Neural crest cell (in vitro differentiated cells): ENCODE data around the gene MACIR. TPM values are rescaled to one million over a fixed set of nuclear protein-coding genes. Genes with fewer than 3 reads are reported as not detected.

ENCODE experiments used
- DNase-seq: peaks from one replicate; pipeline ENCODE4 v3.0.0; 2021; ENCODE audit warnings: low read depth, mixed read lengths, low spot score
- H3K27ac Mint-ChIP-seq: one replicate; pipeline ENCODE4 v1.8.0; 2021; ENCODE audit warnings: mild to moderate bottlenecking, mixed read lengths; ENCODE audit not compliant: unreplicated experiment
- H3K27me3 Mint-ChIP-seq: 2 replicates; pipeline ENCODE4 v1.8.0; 2021; ENCODE audit warnings: low read depth, mild to moderate bottlenecking, mixed read lengths
- H3K36me3 Mint-ChIP-seq: 2 replicates; pipeline ENCODE4 v1.8.0; 2021; ENCODE audit warnings: low read depth, mild to moderate bottlenecking, mixed read lengths
- H3K4me1 Mint-ChIP-seq: 2 replicates; pipeline ENCODE4 v1.8.0; 2021; ENCODE audit warnings: mixed read lengths
- H3K4me3 Mint-ChIP-seq: one replicate; pipeline ENCODE4 v1.8.0; 2021; ENCODE audit warnings: mild to moderate bottlenecking, mixed read lengths
- H3K9me3 Mint-ChIP-seq: 2 replicates; pipeline ENCODE4 v1.8.0; 2021; ENCODE audit warnings: mixed read lengths
- CTCF ChIP-seq: fragments of 200-600 bp; sonication (generic); conservative IDR thresholded peaks from 2 replicates; pipeline ENCODE4 v1.5.0; 2021; ENCODE audit warnings: antibody characterized with exemption, mild to moderate bottlenecking
- total RNA-seq: library from RNA; stranded (reverse); gene quantifications from 2 replicates; pipeline ENCODE4 v1.2.1, GENCODE V29; 2021

The MACIR gene
- total RNA-seq, 1 donor from 2014 or later: 25.7 TPM

GRCh38 chr5:103234239-103234975 lies 24.2 kb upstream of the MACIR start:
- Mint-ChIP-seq H3K36me3 (peaks cover 11% of the 10 kb centered on the region), H3K4me3 (no peak overlapping the region)

GRCh38 chr5:103235891-103236290 lies 22.7 kb upstream of the MACIR start:
- DNase-seq: no peak
- Mint-ChIP-seq H3K9me3 (peaks cover 5% of the 10 kb centered on the region), H3K36me3 (peaks cover 11% of the 10 kb centered on the region), H3K4me3 (no peak overlapping the region), H3K4me1 (no peaks in the 10 kb centered on the region), H3K27ac (no peak overlapping the region), H3K27me3 (no peaks in the 10 kb centered on the region)
- TF ChIP-seq CTCF: no peak

More at GRCh38 chr5:103234239-103234975, 24.2 kb upstream of the MACIR start:
- no peaks in the 10 kb centered on the region for H3K4me1 Mint-ChIP-seq
- DNase-seq: no peak
- no peak for TF ChIP-seq CTCF
- H3K9me3 Mint-ChIP-seq: peaks cover 5% of the 10 kb centered on the region
- H3K27me3 Mint-ChIP-seq: no peaks in the 10 kb centered on the region
- no peak overlapping the region for H3K27ac Mint-ChIP-seq

- no peak for TF ChIP-seq CTCF
- H3K36me3 Mint-ChIP-seq: peaks cover 9% of the 10 kb centered on the region
- no peak for DNase-seq
- H3K27ac Mint-ChIP-seq: no peak overlapping the region
- H3K27me3 Mint-ChIP-seq: no peaks in the 10 kb centered on the region
- H3K9me3 Mint-ChIP-seq: no peaks in the 10 kb centered on the region
- H3K4me3 Mint-ChIP-seq: no peak overlapping the region
- no peaks in the 10 kb centered on the region for H3K4me1 Mint-ChIP-seq
Observed at GRCh38 chr5:103237778-103238177, 20.8 kb upstream of the MACIR start.

GRCh38 chr5:103243665-103244064 lies 14.9 kb upstream of the MACIR start:
- Mint-ChIP-seq H3K4me3 (no peak overlapping the region), H3K9me3 (peaks cover 3% of the 10 kb centered on the region), H3K36me3 (peaks cover 2% of the 10 kb centered on the region), H3K4me1 (peaks cover 12% of the 10 kb centered on the region), H3K27ac (no peak overlapping the region), H3K27me3 (no peaks in the 10 kb centered on the region)
- TF ChIP-seq CTCF: no peak
- no peak for DNase-seq

- H3K27ac Mint-ChIP-seq: no peak overlapping the region
- H3K4me3 Mint-ChIP-seq: no peak overlapping the region
- H3K27me3 Mint-ChIP-seq: no peaks in the 10 kb centered on the region
- H3K4me1 Mint-ChIP-seq: peaks cover 12% of the 10 kb centered on the region
- no peaks in the 10 kb centered on the region for H3K36me3 Mint-ChIP-seq
- no peak for TF ChIP-seq CTCF
- DNase-seq: no peak
- H3K9me3 Mint-ChIP-seq: peaks cover 4% of the 10 kb centered on the region
Observed at GRCh38 chr5:103244398-103244797, 14.2 kb upstream of the MACIR start.
